Panc1 (cell line): ENCODE measurements around the gene KDM1B. TPM values are rescaled to one million over a fixed set of nuclear protein-coding genes. Genes with fewer than 3 reads are reported as not detected.
"Not testable (repeated sequence)": the region's sequence is repeated elsewhere in the genome, so short reads cannot be mapped to it uniquely, and the experiment has no call there.

Source experiments
- ATAC-seq: fragments of 200-7000 bp; cut with Tn5 transposase; 2 replicates; pipeline ENCODE4 v1.9.1; 2020; ENCODE audit warnings: mild to moderate bottlenecking, moderate library complexity
- BruUV-seq: library from RNA; stranded (reverse); fragments of 400-500 nt; replicated peaks from 2 replicates; lab custom pipeline; 2021; lab: Mats Ljungman, UMichigan
- CTCF ChIA-PET: fragments of 300-600 bp; sonication (Branson Sonifier 250); formaldehyde crosslinking; loops from one replicate; lab custom pipeline; 2022; ENCODE audit warnings: antibody characterized with exemption; lab: Charles Lee
- POLR2A ChIA-PET: fragments of 300-600 bp; sonication (Branson Sonifier 250); formaldehyde crosslinking; loops from one replicate; lab custom pipeline; 2022; ENCODE audit warnings: antibody characterized with exemption; lab: Charles Lee
- DNase-seq: peaks from one replicate; pipeline ENCODE4 v3.0.0-alpha.2; 2010; ENCODE audit warnings: low read depth, low spot score
- H3K27ac ChIP-seq: 2 replicates; pipeline ENCODE4 v1.5.1; 2011; ENCODE audit warnings: mild to moderate bottlenecking, low read length, inconsistent platforms
- H3K27me3 ChIP-seq: fragments of 200-500 bp; sonication (Bioruptor generic); 2 replicates; pipeline ENCODE4 v1.6.0; 2014; ENCODE audit warnings: low read length, inconsistent platforms; ENCODE audit not compliant: control insufficient read depth, insufficient read depth
- H3K36me3 ChIP-seq: fragments of 200-500 bp; sonication (Bioruptor generic); 2 replicates; pipeline ENCODE4 v1.5.1; 2014; ENCODE audit warnings: inconsistent platforms, mild to moderate bottlenecking, low read length, moderate library complexity; ENCODE audit not compliant: control insufficient read depth, insufficient read depth
- H3K4me1 ChIP-seq: 2 replicates; pipeline ENCODE4 v1.5.1; 2011; ENCODE audit warnings: inconsistent platforms, mild to moderate bottlenecking, low read length, moderate library complexity; ENCODE audit not compliant: control insufficient read depth, insufficient read depth
- H3K4me3 ChIP-seq, 2 experiments: 2 replicates each; pipeline ENCODE4 v1.5.1; 2011 to 2012; ENCODE audit warnings: low read depth in 2 of 2, low read length in 2 of 2, mild to moderate bottlenecking in 2 of 2, inconsistent platforms in 1 of 2, moderate library complexity in 1 of 2
- H3K9me3 ChIP-seq: fragments of 200-500 bp; sonication (Bioruptor generic); 2 replicates; pipeline ENCODE4 v1.5.1; 2014; ENCODE audit warnings: low read depth, mild to moderate bottlenecking, inconsistent platforms, low read length, moderate library complexity; ENCODE audit not compliant: control insufficient read depth, insufficient read depth
- CTCF ChIP-seq: fragments of 450-650 bp; IDR thresholded peaks from 2 replicates; pipeline ENCODE4 v1.5.1; 2017; ENCODE audit warnings: mild to moderate bottlenecking
- POLR2AphosphoS5 ChIP-seq: IDR thresholded peaks from 2 replicates; pipeline ENCODE4 v1.6.1; 2012; ENCODE audit warnings: mild to moderate bottlenecking, low read depth, low read length, moderate library complexity
- REST ChIP-seq, 2 experiments: IDR thresholded peaks; 2 replicates each; pipeline ENCODE4 v1.6.1; 2011 to 2012; ENCODE audit warnings: low read depth in 2 of 2, control low read depth in 1 of 2, low read length in 1 of 2, mild to moderate bottlenecking in 1 of 2, moderate library complexity in 1 of 2; ENCODE audit not compliant: insufficient read depth in 1 of 2
- SIN3A ChIP-seq: IDR thresholded peaks from 2 replicates; pipeline ENCODE4 v1.6.1; 2012; ENCODE audit warnings: low read depth, mild to moderate bottlenecking, low read length, moderate library complexity, borderline replicate concordance; ENCODE audit not compliant: insufficient read depth
- TCF7L2 ChIP-seq: IDR thresholded peaks from 2 replicates; pipeline ENCODE4 v1.6.1; 2011; ENCODE audit warnings: mild to moderate bottlenecking, low read depth, low read length, inconsistent platforms
- in situ Hi-C: cut with HindIII; loops from 2 replicates; pipeline ENCODE4 v1.10.0; 2016; ENCODE audit warnings: low sequenced_read_pairs, low pct_unique_long_range_greater_than_20kb
- intact Hi-C: fragments of 100-400 bp; cut with micrococcal nuclease; formaldehyde crosslinking; loops from one replicate; pipeline ENCODE4 v1.10.0; 2022; ENCODE audit not compliant: unreplicated experiment
- total RNA-seq: library from RNA; stranded (reverse); gene quantifications from one replicate; pipeline ENCODE4 v1.2.1, GENCODE V29; 2021; ENCODE audit not compliant: unreplicated experiment

Gene KDM1B
- total RNA-seq, 1 experiment from 2014 or later: 27.1 TPM

- H3K27ac ChIP-seq, intact Hi-C loops, BruUV-seq, DNase-seq, in situ Hi-C loops, H3K4me3 ChIP-seq, ATAC-seq, POLR2A ChIA-PET, H3K9me3 ChIP-seq, CTCF ChIA-PET, H3K4me1 ChIP-seq, H3K27me3 ChIP-seq: not testable (repeated sequence)
- H3K36me3 ChIP-seq: peaks cover 21% of the 10 kb centered on the region
Observed at GRCh38 chr6:18233770-18234169, 78.5 kb downstream of the KDM1B start.

- ChIA-PET CTCF (no interaction called here), POLR2A (no interaction called here)
- intact Hi-C loops: no loop called here
- Histone ChIP-seq H3K4me3 (no peak overlapping the region), H3K9me3 (no peaks in the 10 kb centered on the region), H3K27ac (no peak overlapping the region), H3K27me3 (no peaks in the 10 kb centered on the region), H3K36me3 (peaks cover 21% of the 10 kb centered on the region), H3K4me1 (no peaks in the 10 kb centered on the region)
- in situ Hi-C loops: no loop called here
- no TSS peak for BruUV-seq
- DNase-seq (no peak), ATAC-seq (no peak)
- TF ChIP-seq CTCF: no peak
- no peak for TF ChIP-seq SIN3A
- TF ChIP-seq TCF7L2: no peak
- no peak for TF ChIP-seq POLR2AphosphoS5
- TF ChIP-seq REST (IDR thresholded peaks at IDR 0.05; ENCODE audit: insufficient read depth in 1 of 2, low read depth in 2 of 2, low read length in 1 of 2): no peak
Observed at GRCh38 chr6:18234564-18234963, 79.3 kb downstream of the KDM1B start.

GRCh38 chr6:18235524-18235923 is 80.3 kb downstream of the KDM1B start:
- H3K9me3 ChIP-seq: no peaks in the 10 kb centered on the region
- no peaks in the 10 kb centered on the region for H3K27me3 ChIP-seq
- no TSS peak for BruUV-seq
- no peak overlapping the region for H3K4me3 ChIP-seq
- intact Hi-C loops: no loop called here
- ATAC-seq (no peak), DNase-seq (no peak)
- H3K27ac ChIP-seq: no peak overlapping the region
- ChIA-PET CTCF (no interaction called here), POLR2A (no interaction called here)
- no peaks in the 10 kb centered on the region for H3K4me1 ChIP-seq
- H3K36me3 ChIP-seq: peaks cover 24% of the 10 kb centered on the region
- TF ChIP-seq TCF7L2 (no peak), CTCF (no peak), POLR2AphosphoS5 (no peak), REST (IDR thresholded peaks at IDR 0.05; ENCODE audit: insufficient read depth in 1 of 2, low read depth in 2 of 2, low read length in 1 of 2) (no peak), SIN3A (no peak)
- in situ Hi-C loops: no loop called here
